Small intestine (tissue), 7 donors: Measurements from ENCODE around the gene USP10. TPM values are rescaled to one million over a fixed set of nuclear protein-coding genes. Genes with fewer than 3 reads are reported as not detected.

Source experiments
- DNase-seq, 2 donors: peaks; one replicate each; pipeline versions ENCODE4 v3.0.0 to v3.0.0-alpha.2; 2013
- FAIRE-seq: peaks from 2 replicates; lab custom pipeline; 2012; peaks lifted over from hg19 to GRCh38; lab: Jason Lieb, UNC
- H3K27ac ChIP-seq, 3 donors: one replicate each; pipeline ENCODE4 v1.5.1; 2013; ENCODE audit warnings: low read length in 2 of 3, mild to moderate bottlenecking in 2 of 3, control low read depth in 1 of 3, inconsistent platforms in 1 of 3, low read depth in 1 of 3, moderate library complexity in 1 of 3
- H3K27me3 ChIP-seq, 3 donors: one replicate each; pipeline ENCODE4 v1.6.1; 2013; ENCODE audit warnings: low read length in 3 of 3, inconsistent platforms in 1 of 3; ENCODE audit not compliant: control insufficient read depth in 3 of 3, insufficient read depth in 3 of 3
- H3K36me3 ChIP-seq, 3 donors: one replicate each; pipeline ENCODE4 v1.6.1; 2013; ENCODE audit warnings: low read length in 3 of 3, inconsistent platforms in 1 of 3, low read depth in 1 of 3, mild to moderate bottlenecking in 1 of 3, moderate library complexity in 1 of 3; ENCODE audit not compliant: control insufficient read depth in 3 of 3, insufficient read depth in 2 of 3
- H3K4me1 ChIP-seq, 3 donors: one replicate each; pipeline ENCODE4 v1.6.1; 2013; ENCODE audit warnings: low read length in 2 of 3, inconsistent platforms in 1 of 3, low read depth in 1 of 3, mild to moderate bottlenecking in 1 of 3, moderate library complexity in 1 of 3; ENCODE audit not compliant: control insufficient read depth in 3 of 3, insufficient read depth in 2 of 3
- H3K4me3 ChIP-seq, 3 donors: one replicate each; pipeline ENCODE4 v1.5.1; 2013; ENCODE audit warnings: low read length in 3 of 3, control low read depth in 1 of 3, inconsistent platforms in 1 of 3, low read depth in 1 of 3, mild to moderate bottlenecking in 1 of 3, moderate library complexity in 1 of 3
- H3K9me3 ChIP-seq, 2 donors: one replicate each; pipeline ENCODE4 v1.6.1; 2013; ENCODE audit warnings: low read depth in 1 of 2, low read length in 1 of 2; ENCODE audit not compliant: control insufficient read depth in 2 of 2, insufficient read depth in 1 of 2
- WGBS, 3 donors: extraction: QIAGEN DNeasy Blood & Tissue Kit; methylation state at CpG; one replicate each; pipeline ENCODE4 v1.1.7; 2013; 5-methylcytosine and 5-hydroxymethylcytosine counted together
- polyA plus RNA-seq, 4 donors: library from polyadenylated mRNA; stranded (reverse) in 3 of 4; unstranded in 1 of 4; fragments of 200-250 nt in 3 of 4; fragments of 120-200 nt in 1 of 4; gene quantifications; one replicate each; pipeline versions ENCODE4 v1.2.1 to v1.2.3, GENCODE V29; 2013
- donor health status: healthy with polysubstance abuse.
- donor health status: control.
- donor health status: control.
- donor health status: Bipolar disorder and iron deficiency.
- donor health status: healthy.

USP10 gene
- polyA plus RNA-seq, 4 donors, result 22.4 to 67.1 (median 32.1) TPM

GRCh38 chr16:84778720-84779119, 78.9 kb downstream of the USP10 start:
- DNase-seq (no peak), FAIRE-seq (no peak)
- Histone ChIP-seq H3K9me3 (no peaks in the 10 kb centered on the region), H3K36me3 (peaks cover 12 to 56% (median 12%) of the 10 kb centered on the region in 3 donors), H3K4me1 (no peaks in the 10 kb centered on the region), H3K27me3 (no peaks in the 10 kb centered on the region), H3K27ac (no peak overlapping the region), H3K4me3 (no peak overlapping the region)
- 96 to 98% (median 97%) methylated on average over 18 of the region's 18 CpGs for WGBS, 3 donors

- no peaks in the 10 kb centered on the region for H3K4me1 ChIP-seq
- H3K27ac ChIP-seq, result no peak overlapping the region
- FAIRE-seq (no peak), DNase-seq (no peak)
- no peaks in the 10 kb centered on the region for H3K27me3 ChIP-seq
- H3K9me3 ChIP-seq, result no peaks in the 10 kb centered on the region
- peaks cover 10 to 44% (median 11%) of the 10 kb centered on the region in 3 donors for H3K36me3 ChIP-seq
- no peak overlapping the region for H3K4me3 ChIP-seq
- WGBS, 3 donors, result 95 to 98% (median 95%) methylated on average over 11 of the region's 11 CpGs
Observed at GRCh38 chr16:84780063-84780462, 80.3 kb downstream of the USP10 start.

- H3K27me3 ChIP-seq, result no peaks in the 10 kb centered on the region
- no peak overlapping the region for H3K4me3 ChIP-seq
- peaks cover 0 to 2% (median under 1%) of the 10 kb centered on the region in 3 donors for H3K4me1 ChIP-seq
- H3K27ac ChIP-seq, result no peak overlapping the region
- peaks cover 10 to 39% (median 11%) of the 10 kb centered on the region in 3 donors for H3K36me3 ChIP-seq
- H3K9me3 ChIP-seq, result no peaks in the 10 kb centered on the region
- DNase-seq (no peak), FAIRE-seq (no peak)
- WGBS, 3 donors, result 89 to 90% (median 90%) methylated on average over 12 of the region's 12 CpGs
Observed at GRCh38 chr16:84780544-84781376, 81.0 kb downstream of the USP10 start.

- Histone ChIP-seq H3K36me3 (peaks cover 1 to 21% (median 11%) of the 10 kb centered on the region in 3 donors), H3K4me1 (peaks cover 0 to 20% (median 12%) of the 10 kb centered on the region in 3 donors), H3K9me3 (no peaks in the 10 kb centered on the region), H3K4me3 (no peak overlapping the region), H3K27me3 (no peaks in the 10 kb centered on the region), H3K27ac (no peak overlapping the region)
- FAIRE-seq (no peak), DNase-seq (no peak)
- 76 to 84% (median 77%) methylated on average over 2 of the region's 2 CpGs for WGBS, 3 donors
Observed at GRCh38 chr16:84782846-84783245, 83.0 kb downstream of the USP10 start.

DNA sequence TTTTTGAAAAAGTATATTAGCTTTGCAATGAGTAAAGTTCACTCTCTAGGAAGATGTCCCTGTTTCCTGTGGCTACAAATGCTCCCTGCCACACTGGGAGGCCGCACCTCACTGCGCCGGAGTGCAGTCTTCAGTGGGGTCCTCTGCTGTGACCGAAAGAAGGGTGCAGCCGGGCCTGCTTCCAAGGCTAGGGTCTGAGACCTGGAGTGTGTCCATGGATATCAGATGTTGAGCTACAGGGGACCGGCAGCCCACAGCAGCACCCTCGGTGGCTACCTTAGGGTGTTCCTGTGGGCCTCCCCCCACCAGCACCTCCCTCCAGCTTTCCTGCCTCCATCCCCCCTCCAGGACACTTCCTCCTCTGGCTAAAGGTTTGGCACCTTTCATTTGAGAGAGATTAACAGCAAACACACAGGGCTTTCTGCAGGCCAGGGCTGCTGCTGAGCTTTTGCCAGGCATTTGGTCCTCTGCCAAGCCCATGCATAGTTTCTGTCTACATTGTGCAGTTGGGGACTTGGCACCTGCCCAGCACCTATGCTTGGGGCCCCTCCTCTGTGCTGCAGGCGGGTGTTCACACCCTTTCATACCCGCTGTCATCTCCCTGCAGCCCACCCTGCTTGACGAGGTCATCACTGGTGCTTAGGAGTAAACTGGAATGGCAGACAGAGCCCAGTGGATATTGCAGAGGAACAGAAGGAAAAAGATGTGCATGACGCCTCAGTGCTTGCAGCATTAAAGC, 86.2 kb downstream of the USP10 start:
- 13 to 47% (median 44%) methylated on average over 11 of the region's 11 CpGs for WGBS, 3 donors

DNA sequence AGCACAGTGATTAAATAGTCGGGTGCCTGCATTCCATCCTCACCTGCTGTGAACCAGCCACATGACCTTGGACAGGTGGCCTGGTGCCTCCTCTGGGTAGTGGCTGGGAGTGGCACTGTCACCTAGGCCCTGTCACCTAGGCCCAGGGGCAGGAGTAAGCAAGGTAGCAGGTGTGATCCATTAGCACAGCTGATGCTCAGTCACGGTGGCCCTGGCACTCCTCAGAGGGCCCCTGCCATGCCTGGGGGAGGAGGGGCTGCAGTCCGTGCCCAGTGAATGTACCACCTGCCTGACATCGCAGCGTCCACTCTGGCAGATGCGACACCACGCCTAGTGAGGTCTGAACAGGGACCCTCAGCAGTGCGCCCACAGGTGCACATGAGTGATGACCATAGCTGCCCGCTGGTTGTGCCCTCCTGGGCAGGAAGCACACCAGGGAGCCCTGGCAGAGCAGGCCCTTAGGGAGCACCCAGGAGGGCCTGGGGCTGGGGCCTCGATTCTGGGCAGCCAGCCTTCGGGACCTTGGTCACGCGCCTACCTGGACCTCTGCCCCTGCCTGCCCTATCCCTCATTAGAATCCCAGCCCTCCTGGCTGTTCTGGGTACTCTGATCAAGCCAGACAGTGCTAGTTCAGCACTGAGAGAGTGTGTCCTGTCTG, 86.9 kb downstream of the USP10 start:
- Histone ChIP-seq H3K4me3 (no peak overlapping the region), H3K27ac (peak overlapping the region in 2 of 3 donors; percentile 11 to 28), H3K27me3 (no peaks in the 10 kb centered on the region), H3K36me3 (peaks cover 0 to 2% (median 0%) of the 10 kb centered on the region in 3 donors), H3K4me1 (peaks cover 0 to 20% (median 14%) of the 10 kb centered on the region in 3 donors), H3K9me3 (no peaks in the 10 kb centered on the region)
- no peak for FAIRE-seq
- DNase-seq, result peak in 1 of 2 donors; percentile 86
- WGBS, 3 donors, result 26 to 60% (median 47%) methylated on average over 13 of the region's 13 CpGs

More for the DNA sequence above, 86.2 kb downstream of the USP10 start:
- H3K4me3 ChIP-seq, result no peak overlapping the region
- H3K4me1 ChIP-seq, result peaks cover 0 to 20% (median 14%) of the 10 kb centered on the region in 3 donors
- H3K9me3 ChIP-seq, result no peaks in the 10 kb centered on the region
- H3K27ac ChIP-seq, result peak overlapping the region in 2 of 3 donors; percentile 11 to 15
- H3K27me3 ChIP-seq, result no peaks in the 10 kb centered on the region
- FAIRE-seq (no peak), DNase-seq (peak; percentile 45 to 70)
- peaks cover 0 to 5% (median 0%) of the 10 kb centered on the region in 3 donors for H3K36me3 ChIP-seq

DNA sequence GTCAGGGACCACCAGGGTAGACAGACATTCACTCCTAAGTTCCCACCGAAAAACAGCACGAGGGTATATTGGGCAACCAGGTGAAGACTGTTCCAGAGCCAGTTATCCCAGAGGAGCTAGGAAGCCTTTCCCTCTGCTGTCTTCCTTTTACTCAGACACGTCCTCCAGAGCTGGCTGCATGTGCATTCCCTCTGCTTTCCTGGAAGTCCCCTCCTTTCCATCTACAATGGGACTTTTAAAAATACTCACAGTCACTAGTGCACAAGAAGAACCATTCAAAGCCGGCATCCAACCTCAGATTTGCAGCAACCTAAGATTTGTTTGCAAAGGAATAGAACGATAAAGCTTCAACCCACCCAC, 87.4 kb downstream of the USP10 start:
- Histone ChIP-seq H3K9me3 (no peaks in the 10 kb centered on the region), H3K27ac (peak overlapping the region in 2 of 3 donors; percentile 11 to 28), H3K4me1 (peaks cover 0 to 20% (median 14%) of the 10 kb centered on the region in 3 donors), H3K36me3 (peaks cover 0 to 2% (median 0%) of the 10 kb centered on the region in 3 donors), H3K27me3 (no peaks in the 10 kb centered on the region), H3K4me3 (no peak overlapping the region)
- DNase-seq, result peak in 1 of 2 donors; percentile 27
- WGBS, 3 donors, result 24 to 48% (median 38%) methylated on average over 5 of the region's 5 CpGs
- no peak for FAIRE-seq

- no peak overlapping the region for H3K27ac ChIP-seq
- WGBS, 3 donors, result 96% methylated on average over 22 of the region's 22 CpGs
- no peak for FAIRE-seq
- peaks cover 0 to 20% (median 14%) of the 10 kb centered on the region in 3 donors for H3K4me1 ChIP-seq
- no peaks in the 10 kb centered on the region for H3K9me3 ChIP-seq
- H3K36me3 ChIP-seq, result peaks cover 0 to 2% (median 0%) of the 10 kb centered on the region in 3 donors
- DNase-seq, result no peak
- H3K4me3 ChIP-seq, result no peak overlapping the region
- H3K27me3 ChIP-seq, result no peaks in the 10 kb centered on the region
Observed at GRCh38 chr16:84788920-84789391, 89.2 kb downstream of the USP10 start.
